Peyer's patch (tissue), 4 donors: ENCODE data around the gene NTN1. TPM values are rescaled to one million over a fixed set of nuclear protein-coding genes. Genes with fewer than 3 reads are reported as not detected.

Experiments
- DNase-seq, 3 donors: peaks; one replicate each; pipeline ENCODE4 v3.0.0-alpha.2; 2017 to 2019
- H3K27ac ChIP-seq, 4 donors: fragments of 200-600 bp; sonication (generic); one replicate each; pipeline ENCODE4 v1.5.1; 2016 to 2019
- H3K27me3 ChIP-seq, 2 donors: fragments of 200-600 bp; sonication (generic); one replicate each; pipeline ENCODE4 v1.5.1; 2019
- H3K36me3 ChIP-seq, 3 donors: fragments of 200-600 bp; sonication (generic); one replicate each; pipeline ENCODE4 v1.5.1; 2016 to 2019
- H3K4me1 ChIP-seq, 4 donors: fragments of 200-600 bp; sonication (generic); one replicate each; pipeline ENCODE4 v1.5.1; 2016 to 2019
- H3K4me3 ChIP-seq, 4 donors: fragments of 200-600 bp; sonication (generic); 1 replicate in 3 of 4; 2 replicates in 1 of 4; pipeline ENCODE4 v1.5.1; 2016 to 2019; ENCODE audit warnings: mild to moderate bottlenecking in 1 of 4
- H3K9me3 ChIP-seq, 4 donors: fragments of 200-600 bp; sonication (generic); one replicate each; pipeline ENCODE4 v1.5.1; 2016 to 2019; ENCODE audit warnings: mild to moderate bottlenecking in 1 of 4
- CTCF ChIP-seq, 6 experiments: fragments of 450-650 bp in 4 of 6; fragments of 200-600 bp in 2 of 6; sonication (generic) in 1 of 6; IDR thresholded peaks; one replicate each; pipeline ENCODE4 v1.5.1; 2017 to 2019; ENCODE audit warnings: antibody characterized with exemption in 6 of 6, mild to moderate bottlenecking in 3 of 6, moderate library complexity in 1 of 6
- POLR2A ChIP-seq, 2 donors: fragments of 450-650 bp; IDR thresholded peaks; one replicate each; pipeline ENCODE4 v1.5.1; 2017; ENCODE audit warnings: antibody characterized with exemption in 2 of 2, mild to moderate bottlenecking in 2 of 2, moderate library complexity in 2 of 2
- total RNA-seq, 4 donors: library from RNA; depleted of rRNA; stranded (reverse); fragments of >200 nt; gene quantifications; one replicate each; pipeline ENCODE4 v1.1.0, GENCODE V29; 2016

Gene NTN1
- total RNA-seq, 4 donors from 2014 or later = 4.0 to 17.3 (median 10.9) TPM

GRCh38 chr17:9004132-9004960 lies 17.0 kb upstream of the NTN1 start:
- H3K27ac ChIP-seq = no peak overlapping the region
- peaks cover 0 to 19% of the 10 kb centered on the region in 2 donors for H3K27me3 ChIP-seq
- H3K36me3 ChIP-seq = no peaks in the 10 kb centered on the region
- peak overlapping the region in 3 of 4 donors; percentile 51 to 63 (median 52) for H3K4me3 ChIP-seq
- H3K9me3 ChIP-seq = no peaks in the 10 kb centered on the region
- no peak for TF ChIP-seq POLR2A (IDR thresholded peaks at IDR 0.05)
- TF ChIP-seq CTCF (IDR thresholded peaks at IDR 0.05) = no peak
- H3K4me1 ChIP-seq = peaks cover 0 to 29% (median 17%) of the 10 kb centered on the region in 4 donors
- DNase-seq = no peak

- TF ChIP-seq CTCF (IDR thresholded peaks at IDR 0.05) (no peak), POLR2A (IDR thresholded peaks at IDR 0.05) (no peak)
- H3K4me1 ChIP-seq = peaks cover 0 to 29% (median 17%) of the 10 kb centered on the region in 4 donors
- H3K36me3 ChIP-seq = no peaks in the 10 kb centered on the region
- DNase-seq = no peak
- H3K27me3 ChIP-seq = peaks cover 0 to 19% of the 10 kb centered on the region in 2 donors
- H3K9me3 ChIP-seq = no peaks in the 10 kb centered on the region
- no peak overlapping the region for H3K4me3 ChIP-seq
- no peak overlapping the region for H3K27ac ChIP-seq
These were observed 16.4 kb upstream of the NTN1 start for GRCh38 chr17:9004961-9005285.

- Histone ChIP-seq H3K4me3 (no peak overlapping the region), H3K9me3 (no peaks in the 10 kb centered on the region), H3K27me3 (peaks cover 0 to 19% of the 10 kb centered on the region in 2 donors), H3K27ac (no peak overlapping the region), H3K4me1 (peaks cover 0 to 29% (median 17%) of the 10 kb centered on the region in 4 donors), H3K36me3 (no peaks in the 10 kb centered on the region)
- TF ChIP-seq CTCF (IDR thresholded peaks at IDR 0.05) = no peak
- TF ChIP-seq POLR2A (IDR thresholded peaks at IDR 0.05) = no peak
- no peak for DNase-seq
These were observed 15.0 kb upstream of the NTN1 start for GRCh38 chr17:9006175-9006767.

- no peak for TF ChIP-seq POLR2A (IDR thresholded peaks at IDR 0.05)
- no peak for TF ChIP-seq CTCF (IDR thresholded peaks at IDR 0.05)
- no peaks in the 10 kb centered on the region for H3K9me3 ChIP-seq
- peaks cover 0 to 19% of the 10 kb centered on the region in 2 donors for H3K27me3 ChIP-seq
- DNase-seq = no peak
- no peak overlapping the region for H3K4me3 ChIP-seq
- H3K4me1 ChIP-seq = peaks cover 0 to 28% (median 17%) of the 10 kb centered on the region in 4 donors
- H3K27ac ChIP-seq = no peak overlapping the region
- no peaks in the 10 kb centered on the region for H3K36me3 ChIP-seq
These were observed 14.1 kb upstream of the NTN1 start for GRCh38 chr17:9007052-9007714.

GRCh38 chr17:9009096-9009495 lies 12.2 kb upstream of the NTN1 start:
- Histone ChIP-seq H3K27me3 (peaks cover 0 to 11% of the 10 kb centered on the region in 2 donors), H3K36me3 (no peaks in the 10 kb centered on the region), H3K4me3 (no peak overlapping the region), H3K27ac (no peak overlapping the region), H3K9me3 (no peaks in the 10 kb centered on the region), H3K4me1 (peaks cover 0 to 9% (median 3%) of the 10 kb centered on the region in 4 donors)
- TF ChIP-seq CTCF (IDR thresholded peaks at IDR 0.05) (no peak), POLR2A (IDR thresholded peaks at IDR 0.05) (no peak)
- no peak for DNase-seq
